Measurements from ENCODE around the gene PACRG. TPM values are rescaled to one million over a fixed set of nuclear protein-coding genes. Genes with fewer than 3 reads are reported as not detected.
"Not testable (repeated sequence)": the region's sequence is repeated elsewhere in the genome, so short reads cannot be mapped to it uniquely, and the experiment has no call there.

The PACRG gene
- total RNA-seq, 1 donor from 2014 or later, result 9.7 TPM

GRCh38 chr6:162941128-162941527 is 213.4 kb downstream of the PACRG start:
- DNase-seq (ENCODE audit: low spot score), result no peak

- no peak for DNase-seq (ENCODE audit: low spot score)
Observed at GRCh38 chr6:162942866-162943265, 215.1 kb downstream of the PACRG start.

- DNase-seq (ENCODE audit: low spot score), result no peak
Observed at GRCh38 chr6:162943369-162943768, 215.6 kb downstream of the PACRG start.

GRCh38 chr6:162951164-162951743 is 223.5 kb downstream of the PACRG start:
- no peak for DNase-seq (ENCODE audit: low spot score)

- no peak for DNase-seq (ENCODE audit: low spot score)
Observed at GRCh38 chr6:162952423-162952822, 224.6 kb downstream of the PACRG start.

- no peak for DNase-seq (ENCODE audit: low spot score)
Observed at GRCh38 chr6:162957062-162957461, 229.3 kb downstream of the PACRG start.

GRCh38 chr6:162960679-162961457 is 233.1 kb downstream of the PACRG start:
- no peak for DNase-seq (ENCODE audit: low spot score)

- no peak for DNase-seq (ENCODE audit: low spot score)
Observed at GRCh38 chr6:162962093-162962492, 234.3 kb downstream of the PACRG start.

- DNase-seq (ENCODE audit: low spot score), result no peak
Observed at GRCh38 chr6:162963861-162964260, 236.1 kb downstream of the PACRG start.

GRCh38 chr6:162964488-162965140 is 236.8 kb downstream of the PACRG start:
- DNase-seq (ENCODE audit: low spot score), result no peak

- no peak for DNase-seq (ENCODE audit: low spot score)
Observed at GRCh38 chr6:162965366-162965765, 237.6 kb downstream of the PACRG start.

- no peak for DNase-seq (ENCODE audit: low spot score)
Observed at GRCh38 chr6:162970246-162970645, 242.5 kb downstream of the PACRG start.

GRCh38 chr6:162971356-162971755 is 243.6 kb downstream of the PACRG start:
- no peak for DNase-seq (ENCODE audit: low spot score)

- DNase-seq (ENCODE audit: low spot score), result no peak
Observed at GRCh38 chr6:162973151-162973872, 245.5 kb downstream of the PACRG start.

GRCh38 chr6:162973980-162974379 is 246.2 kb downstream of the PACRG start:
- no peak for DNase-seq (ENCODE audit: low spot score)

- DNase-seq (ENCODE audit: low spot score), result no peak
Observed at GRCh38 chr6:162974685-162975084, 246.9 kb downstream of the PACRG start.

- DNase-seq (ENCODE audit: low spot score), result no peak
Observed at GRCh38 chr6:162976141-162976540, 248.4 kb downstream of the PACRG start.

- not testable (repeated sequence) for DNase-seq (ENCODE audit: low spot score)
Observed at GRCh38 chr6:162983234-162983633, 255.5 kb downstream of the PACRG start.

GRCh38 chr6:162998777-162999176 is 271.0 kb downstream of the PACRG start:
- no peak for DNase-seq (ENCODE audit: low spot score)

GRCh38 chr6:162999575-163000285 is 272.0 kb downstream of the PACRG start:
- DNase-seq (ENCODE audit: low spot score), result no peak

- no peak for DNase-seq (ENCODE audit: low spot score)
Observed at GRCh38 chr6:163001330-163001729, 273.6 kb downstream of the PACRG start.

- no peak for DNase-seq (ENCODE audit: low spot score)
Observed at GRCh38 chr6:163008186-163008585, 280.4 kb downstream of the PACRG start.
